ENCODE data around the gene TMPRSS13.

TMPRSS13 gene

DNA sequence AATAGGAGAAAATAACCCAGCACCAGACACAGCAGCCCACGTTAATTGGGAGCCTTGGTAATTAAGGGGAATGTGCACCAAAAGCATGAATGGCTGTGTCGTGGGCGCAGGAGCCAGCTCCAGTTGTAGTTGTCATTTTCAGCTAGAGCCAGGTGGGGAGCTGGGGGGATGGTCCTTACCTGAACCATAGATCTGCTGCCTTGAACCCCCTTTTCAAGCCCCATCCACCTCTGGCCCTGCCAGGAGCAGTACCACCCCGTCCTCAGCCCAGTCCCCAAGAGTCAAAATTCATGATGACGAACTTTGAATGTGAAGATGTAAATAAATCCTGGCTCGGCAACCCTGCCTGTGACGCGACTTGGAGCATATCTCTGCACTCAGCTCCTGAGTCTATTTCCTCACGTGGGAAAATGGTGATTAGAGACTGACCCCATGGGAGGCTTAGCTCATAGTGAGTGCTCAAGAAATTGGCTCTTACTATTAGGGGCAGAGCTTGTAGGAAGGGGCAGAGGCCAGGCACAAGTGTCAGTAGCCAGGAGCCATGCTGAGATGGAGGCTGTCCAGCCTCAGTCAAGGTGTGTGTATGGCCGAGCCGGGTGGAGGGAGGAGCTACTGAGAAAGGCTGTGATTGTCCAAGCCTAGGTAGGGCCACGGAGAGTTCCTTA, 52.0 kb downstream of the TMPRSS13 start:
- no peaks in the 10 kb centered on the region for H3K9me3 ChIP-seq (ENCODE audit: insufficient read depth, low read length, severe bottlenecking)
- peak overlapping the region; percentile 74 for H2AFZ ChIP-seq (ENCODE audit: low read depth, low read length)
- peaks cover 41% of the 10 kb centered on the region for H3K79me2 ChIP-seq (ENCODE audit: insufficient read depth, low read length)
- H3K27ac ChIP-seq (ENCODE audit: low read length), result peak overlapping the region; percentile 53; the same call in 1 of the 2 replicates
- H3K36me3 ChIP-seq (ENCODE audit: insufficient read depth, low read length), result peaks cover 5% of the 10 kb centered on the region; the same call in 1 of the 2 replicates
- no peaks in the 10 kb centered on the region for H3K27me3 ChIP-seq (ENCODE audit: insufficient read depth, low read length, poor library complexity)
- peaks cover 30% of the 10 kb centered on the region for H4K20me1 ChIP-seq (ENCODE audit: insufficient read depth, low read length)
- ATAC-seq (ENCODE audit: insufficient read depth, low read depth) (no peak), DNase-seq (no peak)
- H3K4me3 ChIP-seq (ENCODE audit: low read depth in 1 of 2, low read length in 2 of 2), result peak overlapping the region; percentile 53 to 90; a peak in 3 of 4 replicates
- no peak for TF ChIP-seq EZH2 (IDR thresholded peaks at IDR 0.05; ENCODE audit: borderline replicate concordance, low read depth, low read length, severe bottlenecking)
- TF ChIP-seq, protein P1, sequence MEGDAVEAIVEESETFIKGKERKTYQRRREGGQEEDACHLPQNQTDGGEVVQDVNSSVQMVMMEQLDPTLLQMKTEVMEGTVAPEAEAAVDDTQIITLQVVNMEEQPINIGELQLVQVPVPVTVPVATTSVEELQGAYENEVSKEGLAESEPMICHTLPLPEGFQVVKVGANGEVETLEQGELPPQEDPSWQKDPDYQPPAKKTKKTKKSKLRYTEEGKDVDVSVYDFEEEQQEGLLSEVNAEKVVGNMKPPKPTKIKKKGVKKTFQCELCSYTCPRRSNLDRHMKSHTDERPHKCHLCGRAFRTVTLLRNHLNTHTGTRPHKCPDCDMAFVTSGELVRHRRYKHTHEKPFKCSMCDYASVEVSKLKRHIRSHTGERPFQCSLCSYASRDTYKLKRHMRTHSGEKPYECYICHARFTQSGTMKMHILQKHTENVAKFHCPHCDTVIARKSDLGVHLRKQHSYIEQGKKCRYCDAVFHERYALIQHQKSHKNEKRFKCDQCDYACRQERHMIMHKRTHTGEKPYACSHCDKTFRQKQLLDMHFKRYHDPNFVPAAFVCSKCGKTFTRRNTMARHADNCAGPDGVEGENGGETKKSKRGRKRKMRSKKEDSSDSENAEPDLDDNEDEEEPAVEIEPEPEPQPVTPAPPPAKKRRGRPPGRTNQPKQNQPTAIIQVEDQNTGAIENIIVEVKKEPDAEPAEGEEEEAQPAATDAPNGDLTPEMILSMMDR (IDR thresholded peaks at IDR 0.05; ENCODE audit: borderline replicate concordance, extremely low read depth, low read length, poor library complexity, severe bottlenecking), result no peak
- H3K4me1 ChIP-seq (ENCODE audit: insufficient read depth, low read length), result peaks cover 44% of the 10 kb centered on the region
- H3K4me2 ChIP-seq (ENCODE audit: insufficient read depth, low read length), result peak overlapping the region; percentile 90
- peak overlapping the region; percentile 79 for H3K9ac ChIP-seq (ENCODE audit: low read depth, low read length)

DNA sequence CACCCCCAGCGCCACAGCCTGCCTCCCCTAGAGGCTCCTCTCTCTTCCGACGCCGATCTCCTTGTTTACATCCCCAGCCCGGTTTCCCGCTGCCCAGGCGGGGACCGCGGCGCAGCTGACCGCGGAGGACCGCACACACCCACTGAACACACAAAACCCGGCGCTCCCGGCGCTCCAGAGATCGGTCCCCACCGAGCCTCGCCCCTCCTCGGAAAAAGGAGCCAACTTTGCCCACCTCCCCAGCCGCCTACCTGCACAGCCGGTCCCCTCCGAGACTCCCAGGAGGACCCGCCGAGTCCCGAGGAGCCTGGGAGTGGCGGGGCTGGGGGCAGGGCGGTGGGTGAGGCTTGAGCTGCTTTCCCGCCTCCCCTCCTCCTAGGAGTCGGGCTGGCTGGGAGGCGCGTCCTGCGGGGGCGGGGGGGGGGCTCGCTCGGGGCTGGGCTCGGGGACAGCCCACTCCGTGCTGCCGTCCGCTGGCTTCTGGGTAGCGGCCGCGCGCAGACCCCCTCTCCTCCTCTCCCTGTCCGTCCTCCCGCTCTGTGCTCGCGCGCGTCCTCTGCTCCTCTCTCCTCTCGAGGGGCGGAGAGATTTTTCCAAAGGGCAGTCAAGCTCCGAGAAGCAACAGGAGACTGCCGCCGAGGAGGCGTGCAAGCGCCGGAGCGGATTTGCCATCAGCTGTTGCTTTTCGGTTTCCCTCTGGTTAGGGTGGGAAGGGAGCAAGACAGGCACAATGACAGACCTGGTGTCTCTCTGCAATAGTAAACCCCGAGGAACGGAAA, 52.7 kb downstream of the TMPRSS13 start, which contains the start of gene FXYD6:
FXYD6 (minus strand) TSS at position 318 of the 779 bp plus-strand sequence. CDS start 33,882 bp downstream, outside the sequence.
- peak; percentile 64 for ATAC-seq (ENCODE audit: insufficient read depth, low read depth)
- H2AFZ ChIP-seq (ENCODE audit: low read depth, low read length), result peak within 1 kb of the TSS; percentile 78

DNA sequence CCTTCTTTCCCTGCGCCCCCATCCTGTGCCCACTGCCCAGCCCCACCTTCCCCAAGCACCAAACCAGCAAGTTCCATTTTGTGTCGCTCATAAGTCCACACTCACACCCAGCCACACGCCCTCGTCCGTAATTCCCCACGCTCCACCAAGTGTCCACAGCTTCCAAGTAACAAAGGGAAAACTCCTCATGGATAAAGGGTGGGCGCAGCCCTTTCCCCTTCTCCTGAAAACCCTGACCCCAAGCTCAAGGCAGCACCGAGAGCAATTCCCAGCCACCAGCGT, 53.2 kb downstream of the TMPRSS13 start:
- Histone ChIP-seq H3K79me2 (ENCODE audit: insufficient read depth, low read length) (peaks cover 54% of the 10 kb centered on the region), H3K4me1 (ENCODE audit: insufficient read depth, low read length) (peaks cover 47% of the 10 kb centered on the region), H3K27ac (ENCODE audit: low read length) (peak overlapping the region; percentile 70), H3K27me3 (ENCODE audit: insufficient read depth, low read length, poor library complexity) (no peaks in the 10 kb centered on the region), H3K4me2 (ENCODE audit: insufficient read depth, low read length) (peak overlapping the region; percentile 90), H3K9ac (ENCODE audit: low read depth, low read length) (peak overlapping the region; percentile 79), H4K20me1 (ENCODE audit: insufficient read depth, low read length) (peaks cover 43% of the 10 kb centered on the region), H3K36me3 (ENCODE audit: insufficient read depth, low read length) (peaks cover 15% of the 10 kb centered on the region; the same call in 1 of the 2 replicates), H3K4me3 (ENCODE audit: low read depth in 1 of 2, low read length in 2 of 2) (peak overlapping the region; percentile 53 to 90), H2AFZ (ENCODE audit: low read depth, low read length) (peak overlapping the region; percentile 78), H3K9me3 (ENCODE audit: insufficient read depth, low read length, severe bottlenecking) (no peaks in the 10 kb centered on the region)
- TF ChIP-seq, protein P1 (IDR thresholded peaks at IDR 0.05; ENCODE audit: borderline replicate concordance, extremely low read depth, low read length, poor library complexity, severe bottlenecking), result no peak
- no peak for TF ChIP-seq EZH2 (IDR thresholded peaks at IDR 0.05; ENCODE audit: borderline replicate concordance, low read depth, low read length, severe bottlenecking)
- ATAC-seq (ENCODE audit: insufficient read depth, low read depth) (peak; percentile 41), DNase-seq (no peak)

More for the DNA sequence above, 52.7 kb downstream of the TMPRSS13 start, which contains the start of gene FXYD6:
- peak; percentile 69 for DNase-seq
- Histone ChIP-seq H3K4me1 (ENCODE audit: insufficient read depth, low read length) (peaks cover 44% of the 10 kb centered on the region), H3K9me3 (ENCODE audit: insufficient read depth, low read length, severe bottlenecking) (no peaks in the 10 kb centered on the region), H4K20me1 (ENCODE audit: insufficient read depth, low read length) (peaks cover 37% of the 10 kb centered on the region), H3K4me3 (ENCODE audit: low read depth in 1 of 2, low read length in 2 of 2) (peak within 1 kb of the TSS; percentile 53 to 90), H3K36me3 (ENCODE audit: insufficient read depth, low read length) (peaks cover 12% of the 10 kb centered on the region; the same call in 1 of the 2 replicates), H3K27ac (ENCODE audit: low read length) (peak within 1 kb of the TSS; percentile 70), H3K79me2 (ENCODE audit: insufficient read depth, low read length) (peaks cover 49% of the 10 kb centered on the region), H3K9ac (ENCODE audit: low read depth, low read length) (peak within 1 kb of the TSS; percentile 79), H3K4me2 (ENCODE audit: insufficient read depth, low read length) (peak within 1 kb of the TSS; percentile 90), H3K27me3 (ENCODE audit: insufficient read depth, low read length, poor library complexity) (no peaks in the 10 kb centered on the region)
- TF ChIP-seq EZH2 (IDR thresholded peaks at IDR 0.05; ENCODE audit: borderline replicate concordance, low read depth, low read length, severe bottlenecking), result peak; percentile 20
- TF ChIP-seq, protein P1 (IDR thresholded peaks at IDR 0.05; ENCODE audit: borderline replicate concordance, extremely low read depth, low read length, poor library complexity, severe bottlenecking), result no peak
